Activated T-cell treated with anti-CD3 and anti-CD28 coated beads for 1 hour (primary cell): ENCODE data around the gene TLCD1.

ENCODE experiments used
- DNase-seq: peaks from one replicate; pipeline ENCODE4 v3.0.0-alpha.2; 2020; ENCODE audit warnings: low read depth

Gene TLCD1

DNA sequence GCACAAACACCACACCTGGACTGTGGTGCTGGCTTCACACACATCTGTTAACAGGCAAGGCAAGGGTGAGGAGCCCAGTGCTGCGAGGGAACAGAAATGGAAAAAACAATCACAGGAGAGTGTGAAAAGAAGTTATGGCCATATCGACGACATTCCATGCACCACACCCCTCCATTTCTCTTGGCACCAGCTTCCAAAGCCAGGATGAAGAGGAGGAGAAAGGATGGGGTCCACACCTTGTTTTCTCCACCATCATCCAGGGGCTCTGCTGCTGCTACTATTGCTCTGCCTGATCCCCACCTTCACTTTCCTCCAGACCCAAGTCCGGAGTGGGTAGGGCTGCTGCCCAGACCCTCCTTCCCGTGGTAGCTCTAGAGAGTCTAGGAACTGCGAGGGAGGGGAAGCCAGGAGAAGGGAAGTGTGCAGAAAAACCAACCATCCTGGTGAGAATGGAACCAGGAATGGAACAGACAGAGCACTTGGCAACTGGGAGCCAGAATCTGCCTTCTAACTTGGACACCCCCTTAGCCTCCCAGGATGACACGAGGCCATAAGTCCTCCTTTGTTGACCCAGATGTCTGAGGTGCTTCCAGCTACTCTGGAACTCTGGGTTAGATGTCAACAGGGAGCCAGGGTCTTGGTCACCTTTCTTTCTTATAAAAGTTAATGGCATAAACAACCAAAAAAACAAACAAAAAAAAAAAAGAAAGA is 13.2 kb downstream of the TLCD1 start:
- DNase-seq, result no peak

DNA sequence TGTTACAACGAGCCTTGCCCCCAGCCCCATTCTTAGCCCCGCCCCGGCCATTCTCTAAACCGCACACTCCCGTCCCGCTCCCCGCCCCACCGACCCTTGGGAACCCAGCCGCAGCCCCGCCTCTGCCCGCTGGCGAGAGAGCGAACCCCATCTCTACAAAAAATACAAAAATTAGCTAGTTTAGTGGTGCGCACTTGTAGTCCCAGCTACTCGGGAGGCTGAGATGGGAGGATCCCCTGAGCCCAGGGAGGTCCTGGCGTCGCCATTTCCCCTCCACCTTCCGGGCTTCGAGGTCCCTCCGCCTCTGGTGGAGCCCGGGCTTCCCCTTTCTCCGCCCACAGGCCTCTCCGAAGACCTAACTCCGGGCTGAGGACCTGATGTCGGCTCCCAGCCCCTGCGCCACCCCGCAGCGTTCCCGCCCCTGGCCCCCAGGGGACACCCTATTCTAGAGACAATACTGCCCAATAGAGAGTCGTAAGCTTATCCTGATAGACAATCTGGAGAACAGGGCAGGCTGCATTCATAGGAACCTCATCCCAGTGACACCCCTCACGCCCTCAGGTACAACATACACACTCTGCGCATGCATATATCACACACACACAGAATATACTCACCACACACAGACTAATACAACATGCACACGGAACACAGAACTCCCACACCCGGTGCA is 13.9 kb downstream of the TLCD1 start:
- DNase-seq, result no peak

DNA sequence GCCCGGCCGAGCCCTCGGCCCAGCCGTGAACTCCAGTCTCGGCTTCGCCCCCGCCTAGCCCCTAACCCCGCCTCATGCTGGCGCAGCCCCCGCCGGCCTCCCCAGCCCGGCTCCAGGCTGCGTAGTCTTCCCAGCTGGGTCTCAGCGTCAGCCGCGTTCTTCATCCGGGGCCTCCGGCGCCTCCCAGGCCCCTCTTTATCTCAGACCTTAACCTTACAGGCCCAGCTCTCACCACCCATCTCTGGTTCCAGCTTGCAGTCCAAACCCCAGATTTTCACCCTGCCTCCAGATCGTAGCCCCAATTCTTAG is 14.4 kb downstream of the TLCD1 start, which contains the start of gene PROCA1:
Gene PROCA1 (minus strand): TSS at position 166 of the 309 bp plus-strand sequence. CDS start 228 bp downstream, outside the sequence.
- DNase-seq, result no peak

DNA sequence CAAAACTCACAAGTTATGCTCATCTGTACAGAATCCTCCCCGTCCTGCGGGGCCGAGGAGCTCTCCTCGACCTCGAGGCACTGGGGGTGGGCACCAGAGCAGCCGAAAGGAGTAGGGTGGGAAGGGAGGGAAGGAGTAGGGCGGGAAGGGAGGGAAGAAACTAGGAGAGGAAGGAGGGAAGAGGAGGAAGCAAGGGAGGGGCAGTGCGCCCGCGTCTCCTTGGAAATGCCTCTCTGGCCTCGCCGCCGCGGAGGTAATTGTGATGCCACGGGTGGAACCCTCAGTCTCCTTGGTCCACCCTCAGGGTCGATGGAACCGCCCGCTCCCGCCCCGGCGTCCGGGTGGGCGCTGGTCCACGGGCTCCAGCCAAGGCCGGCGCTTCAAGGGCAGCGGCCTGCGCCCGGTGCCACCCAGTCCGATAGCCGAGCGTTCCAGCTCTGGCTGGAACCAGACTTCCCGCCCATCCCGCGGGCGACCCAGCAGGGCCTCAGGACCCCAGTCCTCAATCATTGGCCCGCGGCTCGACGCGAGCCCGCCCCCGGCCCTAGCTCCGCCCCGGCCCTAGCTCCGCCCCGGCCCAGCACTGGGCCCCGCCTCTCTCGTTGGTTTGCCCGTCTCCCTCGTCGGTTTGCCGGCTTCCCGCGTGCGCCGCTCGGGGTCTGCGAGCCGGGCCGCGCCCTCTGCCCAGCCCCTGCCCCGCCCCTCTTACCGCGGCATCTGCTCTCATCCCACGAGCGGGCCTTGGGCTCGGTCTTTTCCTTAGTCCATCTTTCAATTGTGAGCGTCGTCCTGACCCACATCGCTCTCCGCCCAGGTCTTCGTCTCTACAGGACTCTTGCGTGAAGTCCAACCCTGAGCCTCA is 14.9 kb downstream of the TLCD1 start:
- DNase-seq, result peak; percentile 86

DNA sequence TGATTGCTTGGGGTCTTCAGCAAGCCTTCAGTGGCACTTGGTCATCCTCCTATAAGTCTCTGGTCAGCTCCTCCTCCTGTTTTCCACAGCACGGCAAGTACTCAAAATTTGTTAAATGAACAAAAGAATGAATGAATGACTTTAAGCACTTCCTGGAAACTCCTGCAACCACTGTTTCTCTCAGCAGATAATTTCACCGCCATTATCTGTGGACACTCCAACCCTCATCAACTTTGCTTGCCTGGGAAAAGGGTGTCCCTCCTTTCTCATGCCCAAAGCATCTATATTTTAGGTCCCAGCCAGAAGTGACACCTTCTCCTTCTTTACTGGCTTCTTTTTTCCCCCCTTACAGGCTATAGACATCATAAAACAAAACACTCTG is 18.7 kb downstream of the TLCD1 start:
- no peak for DNase-seq

DNA sequence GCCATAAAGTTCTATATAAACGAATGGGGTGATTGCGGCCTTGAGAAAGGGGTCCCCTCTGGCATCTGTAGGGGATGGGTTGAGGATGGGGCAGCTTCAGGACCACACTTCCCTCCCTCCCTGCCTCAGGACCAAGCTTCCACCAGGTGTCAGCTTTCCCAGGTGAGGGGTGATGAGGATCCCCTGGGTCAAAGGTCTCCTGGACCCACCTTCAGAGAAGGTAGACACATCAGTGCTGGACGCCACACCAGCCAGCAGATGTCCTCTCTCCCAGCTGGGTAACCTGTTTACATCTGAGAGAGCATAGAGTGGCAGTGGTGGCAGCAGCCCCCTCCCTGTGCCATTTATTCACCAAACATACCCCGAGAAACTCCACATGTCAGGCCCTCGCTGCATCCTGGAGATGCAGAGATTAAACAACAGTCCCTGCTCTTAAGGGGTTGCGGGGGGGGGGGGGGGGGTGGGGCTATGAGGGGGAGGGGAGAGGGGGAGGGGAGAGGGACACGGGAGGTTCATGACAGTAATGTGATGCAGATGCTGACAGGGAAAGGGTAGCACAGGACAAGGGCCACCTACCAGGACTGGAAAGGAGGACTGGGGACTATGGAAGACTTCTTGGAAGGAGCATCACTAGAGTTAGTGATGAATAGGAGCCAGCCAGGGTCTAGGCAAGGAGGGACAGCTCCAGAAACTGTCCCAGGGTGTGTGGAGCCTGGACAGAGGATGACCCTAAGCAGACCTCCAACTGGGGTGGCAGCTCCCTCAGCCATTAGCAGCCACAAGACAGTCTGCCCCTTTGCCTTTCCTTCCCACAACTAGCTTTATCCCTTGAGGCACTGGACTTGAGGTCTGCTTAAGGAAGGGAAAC is 19.3 kb downstream of the TLCD1 start:
- DNase-seq, result no peak

DNA sequence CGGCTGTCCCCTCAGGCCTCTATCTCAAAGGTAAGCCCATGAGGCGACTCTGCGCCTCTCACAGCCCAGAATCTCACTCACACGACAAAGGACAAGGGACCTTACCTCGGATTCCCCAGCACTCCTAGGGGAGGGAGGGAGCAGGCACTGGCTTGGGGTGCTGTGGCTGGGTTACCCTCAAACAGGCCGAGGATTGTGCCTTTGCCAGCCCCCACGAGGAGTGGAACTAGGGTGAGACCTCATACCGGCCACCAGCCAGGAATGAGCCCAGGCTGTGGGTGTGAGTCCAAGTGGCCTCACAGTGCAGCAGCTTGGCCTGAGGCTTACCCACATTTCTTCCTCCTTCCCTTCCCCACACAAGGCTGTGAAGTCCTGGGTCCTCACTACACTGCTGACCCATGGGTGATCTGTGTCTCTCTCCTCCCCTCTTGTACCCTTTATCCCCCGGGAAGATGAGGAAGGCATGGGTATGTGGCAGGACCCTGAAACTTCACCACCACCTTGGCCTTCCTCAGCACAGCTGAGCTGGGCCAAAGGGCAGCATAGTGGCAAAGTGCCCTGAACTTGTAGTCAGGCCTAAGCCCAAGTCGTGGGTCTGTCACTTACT is 20.2 kb downstream of the TLCD1 start:
- DNase-seq, result no peak

DNA sequence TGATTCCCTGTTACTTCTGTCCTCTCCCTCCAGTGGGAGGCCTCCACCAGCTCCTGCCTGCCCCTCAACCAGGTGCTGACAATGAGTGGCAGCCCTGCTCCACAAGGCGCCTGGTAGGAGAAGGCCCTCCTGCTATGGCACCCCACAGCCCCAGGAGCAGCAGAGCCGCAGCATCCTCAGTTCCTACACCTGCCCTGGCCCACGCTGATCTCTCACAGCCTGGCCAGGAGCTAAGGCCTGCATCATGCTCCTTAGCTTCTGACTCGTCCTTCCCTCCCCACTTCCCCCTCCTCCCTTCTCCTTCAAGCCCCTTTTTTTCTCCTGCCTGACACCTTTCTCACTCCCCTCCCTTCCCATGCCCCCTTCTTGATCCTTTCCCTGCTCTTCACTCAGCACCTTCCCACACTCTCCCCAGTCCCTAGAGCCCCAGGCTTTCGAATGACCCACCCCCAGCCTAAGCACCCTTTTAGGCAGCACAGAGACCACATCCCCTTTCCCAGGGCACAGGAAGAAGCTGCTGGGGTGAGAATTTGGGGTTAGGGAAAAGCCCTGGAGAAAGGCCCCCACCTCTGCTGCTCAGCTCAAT is 20.9 kb downstream of the TLCD1 start:
- DNase-seq, result no peak

DNA sequence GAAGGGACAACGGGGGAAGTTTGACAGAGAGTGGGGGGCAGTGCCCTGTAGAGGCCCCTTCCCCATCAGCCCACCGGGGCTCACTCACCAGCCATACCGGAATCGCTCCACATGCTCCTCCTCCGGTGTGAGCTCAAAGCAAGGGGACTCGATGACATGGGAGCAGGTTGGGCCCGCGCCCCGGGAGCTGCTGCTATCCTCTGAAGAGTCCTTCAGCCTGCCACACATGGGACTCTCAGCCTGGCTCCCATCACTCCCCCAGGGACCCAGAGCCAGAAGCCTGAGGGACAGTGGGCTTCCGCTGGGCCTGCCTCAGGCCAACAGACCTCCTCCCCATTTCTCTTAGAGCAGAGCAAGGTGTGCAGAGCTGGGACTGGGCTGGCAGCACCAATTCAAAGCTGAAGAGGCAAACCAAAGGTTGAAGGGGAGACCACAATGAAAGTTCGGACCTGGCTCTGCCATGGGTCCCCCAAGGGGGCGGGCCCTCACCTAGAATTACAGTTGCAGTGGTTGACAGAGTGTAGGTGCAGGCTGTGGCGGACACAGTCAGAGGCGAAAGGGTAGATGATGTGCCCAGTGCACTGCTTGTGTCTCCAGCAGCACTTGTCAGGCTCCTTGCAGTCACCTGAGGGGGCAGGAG is 21.7 kb downstream of the TLCD1 start:
- no peak for DNase-seq

DNA sequence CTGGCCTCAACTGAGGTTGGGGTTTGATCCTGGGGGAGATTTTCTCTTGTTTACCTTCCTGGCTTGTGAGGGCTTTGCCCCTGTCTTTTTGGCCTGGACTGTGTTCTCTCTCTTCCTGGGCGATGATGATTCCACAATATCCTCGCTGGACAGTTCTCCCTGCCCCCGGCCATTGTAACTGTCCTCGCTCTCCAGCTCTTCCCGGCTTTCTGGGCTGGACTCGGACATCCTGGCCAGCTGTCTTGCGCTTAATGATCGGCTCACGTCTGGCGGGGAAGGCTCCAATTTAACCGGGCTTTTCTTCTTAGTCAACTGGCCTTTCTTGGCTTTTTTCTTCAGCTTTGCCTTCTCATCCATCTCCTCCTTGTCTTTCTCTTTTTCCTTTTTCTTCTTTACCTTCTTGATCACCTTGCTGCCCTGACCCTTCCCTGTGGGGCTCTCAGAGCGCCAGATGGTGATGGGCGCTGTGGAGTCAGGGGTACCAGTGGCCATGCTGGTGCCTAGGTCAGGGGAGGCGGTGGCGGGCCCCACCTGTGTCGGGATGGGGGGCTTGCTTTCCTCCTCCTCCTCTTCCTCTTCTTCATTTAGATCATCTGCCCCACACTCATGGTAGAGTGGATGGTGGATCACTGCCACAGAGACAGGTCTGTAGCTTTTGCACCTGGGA is 22.3 kb downstream of the TLCD1 start:
- no peak for DNase-seq

DNA sequence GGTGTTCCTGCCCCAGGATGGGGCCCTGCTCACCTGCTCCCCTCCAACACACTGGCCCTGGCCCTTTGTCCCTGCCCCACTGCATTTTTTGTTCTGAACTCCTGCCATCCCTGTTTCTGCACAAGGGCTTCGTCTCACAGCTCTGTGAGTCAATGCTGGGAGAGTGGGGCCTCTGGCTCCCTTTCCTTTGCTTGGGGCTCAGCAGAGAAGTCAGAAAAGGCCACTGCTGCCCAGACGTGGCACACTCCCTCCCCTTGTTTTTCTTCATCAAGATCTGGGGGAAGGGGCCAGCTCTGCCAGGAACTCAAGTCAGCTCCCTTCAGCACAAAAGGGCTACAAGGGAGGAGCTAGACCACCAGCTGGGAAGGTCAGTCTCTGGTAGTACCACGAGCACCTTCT is 23.3 kb downstream of the TLCD1 start:
- no peak for DNase-seq

DNA sequence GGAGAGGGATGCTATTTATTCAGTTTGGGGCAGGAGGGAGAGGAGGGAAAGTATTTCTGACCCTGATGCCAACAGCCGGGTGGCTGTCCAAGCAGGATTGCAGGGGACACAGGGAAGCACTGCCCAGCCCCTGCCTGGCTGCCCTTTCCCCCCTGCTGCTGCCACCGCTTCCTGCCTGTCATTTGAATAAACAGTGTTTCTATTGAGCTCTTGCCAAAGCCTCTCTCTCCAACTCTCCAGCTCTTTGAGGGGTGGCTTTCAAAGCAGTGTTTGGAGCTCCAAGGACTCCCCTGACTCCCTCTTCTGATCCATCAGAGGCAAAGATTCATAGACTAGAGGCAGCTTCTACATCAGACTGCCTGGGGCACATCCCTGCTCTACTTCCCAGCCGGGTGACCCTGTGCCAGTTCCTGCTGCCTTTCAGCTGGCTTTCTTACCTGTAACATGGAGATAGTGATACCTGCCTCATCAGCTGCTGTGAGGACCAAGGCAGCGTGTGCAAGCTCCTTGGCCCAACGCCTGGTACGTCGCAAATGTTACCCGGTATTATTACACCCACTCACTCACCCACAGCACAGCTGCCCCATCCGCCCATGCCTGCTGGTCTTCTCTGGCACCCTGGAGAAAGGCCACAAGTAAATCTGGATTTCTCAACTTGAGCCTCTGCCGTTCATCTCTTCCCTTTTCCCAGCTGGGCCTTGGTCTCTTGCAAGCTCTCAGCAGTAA is 23.8 kb downstream of the TLCD1 start:
- DNase-seq, result no peak

DNA sequence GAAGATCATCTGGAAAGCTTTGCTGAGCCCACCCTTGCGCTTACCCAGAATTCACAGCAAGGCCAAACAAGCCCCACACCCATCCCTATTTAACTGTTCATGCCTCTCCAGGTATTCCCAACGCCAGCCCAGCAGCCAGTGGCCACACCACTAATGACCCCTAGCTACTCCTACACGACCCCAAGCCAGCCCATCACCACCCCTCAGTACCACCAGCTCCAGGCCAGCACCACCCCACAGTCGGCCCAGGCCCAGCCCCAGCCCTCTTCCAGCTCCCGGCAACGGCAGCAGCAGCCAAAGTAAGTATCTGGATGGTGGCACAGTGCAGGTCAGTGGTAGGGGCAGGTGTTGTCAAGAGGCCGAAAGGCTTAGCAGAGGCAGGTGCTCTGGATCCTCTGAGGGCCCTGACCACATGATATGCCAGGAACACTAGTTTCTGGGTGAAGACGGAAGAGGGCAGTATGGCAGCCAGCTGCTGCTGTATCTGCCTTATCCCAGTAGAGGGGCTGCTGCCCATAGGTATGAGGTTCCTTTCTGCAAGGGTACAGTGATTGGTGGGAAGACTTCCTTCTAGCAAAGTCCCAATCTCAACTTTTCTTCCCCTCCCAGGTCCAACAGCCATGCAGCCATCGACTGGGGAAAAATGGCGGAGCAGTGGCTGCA is 25.1 kb downstream of the TLCD1 start:
- no peak for DNase-seq

DNA sequence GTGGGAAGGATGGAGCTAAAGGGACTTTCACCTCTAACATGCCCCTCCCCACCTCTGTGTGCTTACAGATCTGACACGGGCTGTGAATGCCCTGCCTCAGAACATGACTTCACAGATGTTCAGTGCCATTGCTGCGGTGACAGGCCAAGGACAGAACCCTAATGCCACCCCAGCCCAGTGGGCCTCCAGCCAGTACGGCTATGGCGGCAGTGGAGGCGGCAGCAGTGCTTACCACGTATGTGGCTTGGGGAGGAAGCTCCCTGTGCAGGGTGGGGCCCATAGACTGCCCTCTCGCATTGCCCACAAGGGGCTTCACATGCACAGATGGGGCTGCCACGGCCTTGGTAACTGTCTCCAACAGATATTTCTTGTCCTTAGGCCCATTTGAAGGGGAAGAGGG is 25.8 kb downstream of the TLCD1 start:
- no peak for DNase-seq

DNA sequence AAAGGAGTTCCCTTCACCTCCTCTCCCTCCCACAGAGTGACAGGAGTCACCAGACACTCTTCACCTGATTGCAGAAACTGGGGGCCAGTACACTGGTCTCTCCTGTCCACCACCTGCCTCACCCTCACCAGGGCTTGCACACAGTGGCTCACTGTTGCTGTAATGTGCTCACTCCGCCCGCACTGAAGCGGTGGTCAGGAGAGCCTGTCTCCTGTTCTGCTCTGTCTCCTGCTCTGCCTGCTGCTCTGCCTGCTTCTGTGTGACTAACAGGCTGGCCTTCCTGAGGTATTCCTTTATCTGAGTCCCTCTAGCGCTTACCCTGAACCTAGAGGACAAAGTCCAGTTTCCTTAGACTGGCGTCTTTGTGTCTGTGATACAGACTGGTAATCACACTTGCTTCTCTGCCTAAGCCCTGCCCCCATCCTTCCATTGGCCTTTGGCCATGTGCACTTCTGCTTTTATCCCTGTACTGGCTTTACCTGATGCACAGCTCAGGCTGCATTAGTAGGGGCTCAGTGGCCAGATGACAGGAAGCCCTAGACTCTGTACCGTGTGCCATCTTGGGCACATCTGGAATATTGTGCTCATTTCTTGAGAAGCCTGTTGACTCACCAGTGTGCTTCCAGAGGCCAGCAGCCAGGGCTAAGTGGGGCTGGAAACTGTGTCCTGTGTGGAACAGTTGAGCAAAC is 27.6 kb downstream of the TLCD1 start:
- no peak for DNase-seq

DNA sequence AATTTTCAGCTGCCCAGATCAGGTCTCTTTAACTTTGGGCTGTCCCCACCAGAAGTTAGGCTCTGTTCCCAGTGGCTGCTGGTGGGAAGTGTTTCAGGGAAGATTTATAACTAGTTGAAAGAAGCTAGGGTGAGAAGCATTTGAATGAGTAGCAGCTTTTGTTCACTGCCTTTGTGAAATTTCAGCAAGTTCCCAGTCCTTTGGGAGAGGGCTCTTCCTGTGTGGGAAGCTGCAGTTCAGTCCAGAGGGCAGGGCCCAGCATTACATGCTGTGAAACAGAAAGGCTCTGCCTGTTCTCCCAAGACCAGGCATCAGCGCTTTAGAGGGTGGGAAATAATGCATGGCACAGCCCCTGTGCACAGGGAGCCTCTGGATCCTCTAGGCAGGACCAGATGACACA is 32.2 kb downstream of the TLCD1 start:
- DNase-seq, result no peak

DNA sequence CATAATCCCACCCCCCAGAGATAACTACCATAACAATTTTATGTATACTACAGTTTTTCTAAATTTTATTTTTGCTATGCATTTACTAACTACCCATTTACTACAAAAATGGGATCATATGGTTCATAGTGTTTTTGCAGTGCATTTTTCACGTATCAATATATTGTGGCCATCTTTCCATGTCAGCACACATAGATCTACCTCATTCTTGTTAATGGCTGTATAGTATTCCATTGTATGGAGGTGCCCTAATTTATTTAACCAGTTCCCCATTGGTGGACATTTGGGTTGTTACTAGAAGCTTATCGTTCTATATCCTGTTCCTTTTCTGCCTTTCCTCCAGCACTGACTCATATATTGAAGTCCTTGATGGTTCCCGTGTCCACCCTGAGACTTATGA is 37.0 kb downstream of the TLCD1 start:
- no peak for DNase-seq

DNA sequence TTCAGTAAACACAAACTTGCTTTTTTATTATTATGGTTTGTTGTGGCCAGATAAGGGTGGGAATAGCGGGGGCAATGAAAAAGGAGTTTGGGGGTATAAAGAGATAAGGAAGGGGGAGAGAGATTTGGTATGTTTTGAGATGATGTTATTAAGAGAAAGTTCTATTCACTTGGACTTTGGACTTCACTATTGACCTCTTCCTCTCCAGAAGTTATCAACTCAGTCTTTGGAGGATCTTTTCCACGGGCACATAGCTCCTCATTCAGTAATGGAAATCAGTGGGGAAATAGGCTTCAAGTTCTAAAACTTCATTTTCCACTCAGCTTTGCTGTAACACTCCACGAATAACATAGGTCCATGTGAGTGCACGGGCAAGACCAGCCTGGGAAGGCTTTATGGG is 37.6 kb downstream of the TLCD1 start:
- no peak for DNase-seq
